PC-9 (cell line): ENCODE results near the gene NUDT5. TPM values are rescaled to one million over a fixed set of nuclear protein-coding genes. Genes with fewer than 3 reads are reported as not detected.

Experiments used
- BruUV-seq: library from RNA; stranded (reverse); fragments of 400-500 nt; replicated peaks from 2 replicates; lab custom pipeline; 2021; lab: Mats Ljungman, UMichigan
- CTCF ChIA-PET: fragments of 300-600 bp; sonication (Branson Sonifier 250); formaldehyde crosslinking; loops from one replicate; lab custom pipeline; 2022; ENCODE audit warnings: antibody characterized with exemption; lab: Charles Lee
- POLR2A ChIA-PET: fragments of 300-600 bp; sonication (Branson Sonifier 250); formaldehyde crosslinking; loops from one replicate; lab custom pipeline; 2022; ENCODE audit warnings: antibody characterized with exemption; ENCODE audit not compliant: unreplicated experiment; lab: Charles Lee
- DNase-seq, 2 experiments: peaks; one replicate each; pipeline versions ENCODE4 v3.0.0 to v3.0.0-alpha.2; 2015 to 2022; ENCODE audit warnings: mixed read lengths in 1 of 2
- H2AFZ ChIP-seq: fragments of 200-600 bp; sonication (generic); 2 replicates; pipeline ENCODE4 v1.8.1; 2017; ENCODE audit warnings: antibody characterized with exemption
- H3F3A ChIP-seq: fragments of 200-600 bp; sonication (generic); 2 replicates; pipeline ENCODE4 v1.8.1; 2017; ENCODE audit warnings: antibody characterized with exemption, mild to moderate bottlenecking, low read depth; ENCODE audit not compliant: insufficient read depth
- H3K27ac ChIP-seq: fragments of 200-600 bp; sonication (generic); 2 replicates; pipeline ENCODE4 v1.6.1; 2016; ENCODE audit warnings: mixed run types
- H3K27me3 ChIP-seq: fragments of 200-600 bp; sonication (generic); 2 replicates; pipeline ENCODE4 v1.6.1; 2016; ENCODE audit warnings: low read depth, mixed run types; ENCODE audit not compliant: insufficient read depth
- H3K36me3 ChIP-seq: fragments of 200-600 bp; sonication (generic); 2 replicates; pipeline ENCODE4 v1.6.1; 2016; ENCODE audit warnings: low read depth, mixed run types
- H3K4me1 ChIP-seq: fragments of 200-600 bp; sonication (generic); replicated peaks from 2 replicates; pipeline ENCODE4 v1.6.1; 2016; ENCODE audit warnings: mixed run types; ENCODE audit not compliant: insufficient read depth
- H3K4me2 ChIP-seq: fragments of 200-600 bp; sonication (generic); 2 replicates; pipeline ENCODE4 v1.6.1; 2017; ENCODE audit warnings: mixed run types
- H3K4me3 ChIP-seq: fragments of 200-600 bp; sonication (generic); 2 replicates; pipeline ENCODE4 v1.6.1; 2016; ENCODE audit warnings: mixed run types
- H3K79me2 ChIP-seq: fragments of 200-600 bp; sonication (generic); 2 replicates; pipeline ENCODE4 v1.6.1; 2017; ENCODE audit warnings: low read depth, mixed run types
- H3K9me2 ChIP-seq: fragments of 200-600 bp; sonication (generic); 2 replicates; pipeline ENCODE4 v1.8.1; 2017; ENCODE audit warnings: mild to moderate bottlenecking; ENCODE audit not compliant: insufficient read depth
- H3K9me3 ChIP-seq: fragments of 200-600 bp; sonication (generic); 2 replicates; pipeline ENCODE4 v1.8.1; 2016; ENCODE audit warnings: low read depth; ENCODE audit not compliant: insufficient read depth
- H4K20me1 ChIP-seq: fragments of 200-600 bp; sonication (generic); 2 replicates; pipeline ENCODE4 v1.8.1; 2017; ENCODE audit not compliant: insufficient read depth
- EZH2 ChIP-seq: fragments of 200-600 bp; sonication (generic); IDR thresholded peaks from 2 replicates; pipeline ENCODE4 v1.8.0; 2017; ENCODE audit warnings: antibody characterized with exemption, low read depth
- intact Hi-C: fragments of 100-400 bp; cut with micrococcal nuclease; formaldehyde crosslinking; loops from one replicate; pipeline ENCODE4 v1.10.0; 2022; ENCODE audit not compliant: unreplicated experiment
- total RNA-seq: library from RNA; stranded (reverse); gene quantifications from 2 replicates; pipeline ENCODE4 v1.2.3, GENCODE V29; 2021
- TF ChIP-seq, protein P1 (sequence below): fragments of 200-600 bp; sonication (generic); conservative IDR thresholded peaks from 2 replicates; pipeline ENCODE4 v1.6.1; 2017; ENCODE audit warnings: mixed run types, antibody characterized with exemption, mild to moderate bottlenecking, moderate library complexity

The NUDT5 gene
- total RNA-seq, 1 experiment from 2014 or later, result 82.0 TPM

DNA sequence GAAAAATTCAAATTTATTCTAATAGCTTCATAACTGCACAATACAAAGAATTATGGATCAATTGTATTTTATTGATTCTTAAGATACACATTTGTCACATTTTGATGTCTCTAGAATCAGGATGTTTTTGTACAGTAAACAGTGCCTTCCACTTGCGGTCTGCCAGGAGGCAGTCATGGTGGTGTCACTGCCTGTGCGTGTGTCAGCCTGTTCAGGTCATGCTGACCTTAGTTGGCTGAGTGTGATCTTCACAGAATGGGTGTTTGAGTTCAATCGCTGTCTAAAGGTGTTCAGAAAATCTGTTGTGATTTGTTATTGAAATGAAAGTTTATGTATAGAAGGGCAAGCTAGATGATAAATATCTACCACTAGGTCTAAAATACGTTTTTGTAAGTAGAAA is 45.5 kb downstream of the NUDT5 start:
- ChIA-PET CTCF (no interaction called here), POLR2A (no interaction called here)
- Histone ChIP-seq H3F3A (no peaks in the 10 kb centered on the region), H3K27ac (no peak overlapping the region), H3K9me3 (no peaks in the 10 kb centered on the region), H3K79me2 (no peaks in the 10 kb centered on the region), H3K4me2 (no peak overlapping the region), H3K4me3 (no peak overlapping the region), H2AFZ (no peak overlapping the region), H4K20me1 (no peaks in the 10 kb centered on the region), H3K9me2 (no peaks in the 10 kb centered on the region), H3K36me3 (no peaks in the 10 kb centered on the region), H3K4me1 (no peaks in the 10 kb centered on the region), H3K27me3 (no peaks in the 10 kb centered on the region)
- TF ChIP-seq, protein P1, sequence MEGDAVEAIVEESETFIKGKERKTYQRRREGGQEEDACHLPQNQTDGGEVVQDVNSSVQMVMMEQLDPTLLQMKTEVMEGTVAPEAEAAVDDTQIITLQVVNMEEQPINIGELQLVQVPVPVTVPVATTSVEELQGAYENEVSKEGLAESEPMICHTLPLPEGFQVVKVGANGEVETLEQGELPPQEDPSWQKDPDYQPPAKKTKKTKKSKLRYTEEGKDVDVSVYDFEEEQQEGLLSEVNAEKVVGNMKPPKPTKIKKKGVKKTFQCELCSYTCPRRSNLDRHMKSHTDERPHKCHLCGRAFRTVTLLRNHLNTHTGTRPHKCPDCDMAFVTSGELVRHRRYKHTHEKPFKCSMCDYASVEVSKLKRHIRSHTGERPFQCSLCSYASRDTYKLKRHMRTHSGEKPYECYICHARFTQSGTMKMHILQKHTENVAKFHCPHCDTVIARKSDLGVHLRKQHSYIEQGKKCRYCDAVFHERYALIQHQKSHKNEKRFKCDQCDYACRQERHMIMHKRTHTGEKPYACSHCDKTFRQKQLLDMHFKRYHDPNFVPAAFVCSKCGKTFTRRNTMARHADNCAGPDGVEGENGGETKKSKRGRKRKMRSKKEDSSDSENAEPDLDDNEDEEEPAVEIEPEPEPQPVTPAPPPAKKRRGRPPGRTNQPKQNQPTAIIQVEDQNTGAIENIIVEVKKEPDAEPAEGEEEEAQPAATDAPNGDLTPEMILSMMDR, result no peak
- no peak for TF ChIP-seq EZH2
- intact Hi-C loops, result no loop called here
- no peak for DNase-seq
- BruUV-seq, result no TSS peak

DNA sequence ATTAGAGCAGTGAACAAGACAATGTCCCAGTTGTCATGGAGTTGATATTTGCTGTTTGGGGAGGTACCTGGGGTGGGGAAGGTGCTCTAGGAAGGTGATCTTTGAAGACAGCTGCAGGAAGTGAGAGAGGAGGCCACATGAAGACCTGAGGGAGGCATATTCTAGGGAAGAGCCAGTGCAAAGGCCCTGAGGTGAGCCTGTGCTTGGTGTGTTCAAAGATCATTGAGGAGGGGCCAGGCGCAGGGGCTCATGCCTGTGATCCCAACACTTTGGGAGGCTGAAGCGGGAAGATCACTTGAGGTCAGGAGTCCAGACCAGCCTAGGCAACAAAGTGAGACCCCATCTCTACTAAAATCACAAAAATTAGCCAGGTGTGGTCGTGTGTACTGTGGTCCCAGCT is 51.2 kb downstream of the NUDT5 start:
- no peak overlapping the region for H2AFZ ChIP-seq
- no TSS peak for BruUV-seq
- H3K9me2 ChIP-seq, result no peaks in the 10 kb centered on the region
- no peak for DNase-seq
- no peak overlapping the region for H3K27ac ChIP-seq
- H3K79me2 ChIP-seq, result no peaks in the 10 kb centered on the region
- no peaks in the 10 kb centered on the region for H3K27me3 ChIP-seq
- CTCF ChIA-PET, result no interaction called here
- POLR2A ChIA-PET, result no interaction called here
- H3K4me3 ChIP-seq, result no peak overlapping the region
- no peaks in the 10 kb centered on the region for H3K9me3 ChIP-seq
- H3K4me1 ChIP-seq, result no peaks in the 10 kb centered on the region
- H3K4me2 ChIP-seq, result no peak overlapping the region
- H4K20me1 ChIP-seq, result no peaks in the 10 kb centered on the region
- no peaks in the 10 kb centered on the region for H3K36me3 ChIP-seq
- no peak for TF ChIP-seq EZH2
- TF ChIP-seq, protein P1, result no peak
- intact Hi-C loops, result no loop called here
- no peaks in the 10 kb centered on the region for H3F3A ChIP-seq

DNA sequence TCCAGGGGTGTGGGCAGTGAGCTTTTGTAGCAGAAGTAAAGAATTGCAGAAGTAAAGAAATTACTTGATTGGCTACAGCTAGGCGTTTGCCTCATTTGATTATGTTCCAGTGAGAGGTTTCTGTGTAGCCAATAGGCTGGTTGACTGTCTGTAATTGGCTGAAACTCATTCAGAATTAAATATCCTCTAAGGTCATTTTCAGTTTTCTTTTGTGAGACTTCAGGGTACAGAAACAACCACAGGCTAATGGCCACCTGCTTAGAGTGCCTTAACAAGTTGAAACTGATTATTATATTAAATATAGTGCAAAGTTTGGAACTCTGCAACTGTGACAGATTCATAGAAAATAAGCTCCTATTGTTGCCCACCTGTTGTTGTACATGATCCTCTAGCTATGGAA is 55.7 kb downstream of the NUDT5 start:
- TF ChIP-seq EZH2, result no peak
- TF ChIP-seq, protein P1, result no peak
- no peak overlapping the region for H3K4me3 ChIP-seq
- no peaks in the 10 kb centered on the region for H3K79me2 ChIP-seq
- H3K9me3 ChIP-seq, result no peaks in the 10 kb centered on the region
- H3K9me2 ChIP-seq, result no peaks in the 10 kb centered on the region
- BruUV-seq, result no TSS peak
- no peak overlapping the region for H2AFZ ChIP-seq
- POLR2A ChIA-PET, result no interaction called here
- no peaks in the 10 kb centered on the region for H4K20me1 ChIP-seq
- H3F3A ChIP-seq, result no peaks in the 10 kb centered on the region
- no peak for DNase-seq
- no peaks in the 10 kb centered on the region for H3K4me1 ChIP-seq
- CTCF ChIA-PET, result no interaction called here
- no peak overlapping the region for H3K4me2 ChIP-seq
- H3K27me3 ChIP-seq, result no peaks in the 10 kb centered on the region
- H3K27ac ChIP-seq, result no peak overlapping the region
- intact Hi-C loops, result no loop called here
- no peaks in the 10 kb centered on the region for H3K36me3 ChIP-seq
